Spleen (tissue), 11 donors: ENCODE measurements around the gene COL4A1. TPM values are rescaled to one million over a fixed set of nuclear protein-coding genes. Genes with fewer than 3 reads are reported as not detected.
A peak's percentile ranks its signal among the peaks of the same experiment; 100 is the strongest.

Experiments
- DNase-seq: peaks from one replicate; pipeline ENCODE4 v3.0.0-alpha.2; 2020
- H3K27ac ChIP-seq, 8 donors: fragments of 200-600 bp; sonication (generic) in 7 of 8; 1 replicate in 4 of 8; 2 replicates in 4 of 8; pipeline versions ENCODE4 v1.5.0 to v1.8.0; 2016 to 2021; ENCODE audit warnings: inconsistent platforms in 4 of 8, mild to moderate bottlenecking in 4 of 8, moderate library complexity in 1 of 8
- H3K27me3 ChIP-seq, 7 donors: fragments of 200-600 bp; sonication (generic) in 6 of 7; replicated peaks in 1 of 7; 1 replicate in 4 of 7; 2 replicates in 3 of 7; pipeline versions ENCODE4 v1.5.0 to v1.8.0; 2016 to 2021; ENCODE audit warnings: inconsistent platforms in 3 of 7, mild to moderate bottlenecking in 1 of 7
- H3K36me3 ChIP-seq, 6 donors: fragments of 200-600 bp; sonication (generic) in 5 of 6; 1 replicate in 4 of 6; 2 replicates in 2 of 6; pipeline versions ENCODE4 v1.5.0 to v1.8.0; 2016 to 2021; ENCODE audit warnings: inconsistent platforms in 2 of 6
- H3K4me1 ChIP-seq, 6 donors: fragments of 200-600 bp; sonication (generic) in 5 of 6; 1 replicate in 3 of 6; 2 replicates in 3 of 6; pipeline versions ENCODE4 v1.5.0 to v1.8.0; 2016 to 2021; ENCODE audit warnings: inconsistent platforms in 3 of 6
- H3K4me3 ChIP-seq, 8 donors: fragments of 200-600 bp; sonication (generic) in 7 of 8; 1 replicate in 4 of 8; 2 replicates in 4 of 8; pipeline versions ENCODE4 v1.5.0 to v1.8.0; 2016 to 2021; ENCODE audit warnings: inconsistent platforms in 4 of 8, mild to moderate bottlenecking in 4 of 8, moderate library complexity in 2 of 8
- H3K9me3 ChIP-seq, 8 donors: fragments of 200-600 bp; sonication (generic) in 7 of 8; 1 replicate in 4 of 8; 2 replicates in 4 of 8; pipeline versions ENCODE4 v1.5.0 to v1.8.0; 2016 to 2021; ENCODE audit warnings: inconsistent platforms in 4 of 8
- CTCF ChIP-seq, 11 experiments: fragments of 200-600 bp in 7 of 11; fragments of 450-650 bp in 4 of 11; sonication (generic) in 4 of 11; IDR thresholded peaks in 8 of 11; conservative IDR thresholded peaks in 3 of 11; 1 replicate in 7 of 11; 2 replicates in 4 of 11; pipeline versions ENCODE4 v1.4.0 to v1.8.0; 2016 to 2021; ENCODE audit warnings: antibody characterized with exemption in 11 of 11, inconsistent platforms in 4 of 11, mild to moderate bottlenecking in 1 of 11
- POLR2A ChIP-seq, 3 donors: fragments of 450-650 bp; IDR thresholded peaks; one replicate each; pipeline ENCODE4 v1.5.1; 2017; ENCODE audit warnings: antibody characterized with exemption in 3 of 3, mild to moderate bottlenecking in 1 of 3
- POLR2AphosphoS5 ChIP-seq, 3 donors: sonication (generic); formaldehyde crosslinking; IDR thresholded peaks; one replicate each; pipeline ENCODE4 v1.5.1; 2017; ENCODE audit warnings: antibody characterized with exemption in 3 of 3
- WGBS, 5 donors: extraction: QIAGEN DNeasy Blood & Tissue Kit in 3 of 5; methylation state at CpG; one replicate each; pipeline versions ENCODE4 v1.1.5 to v1.1.7; 2013 to 2018; 5-methylcytosine and 5-hydroxymethylcytosine counted together
- intact Hi-C: fragments of 100-400 bp; cut with DNase I; formaldehyde crosslinking; loops from one replicate; pipeline ENCODE4 v1.15.0; 2023; ENCODE audit warnings: low total_unique reads
- polyA plus RNA-seq, 3 donors: library from polyadenylated mRNA; stranded (reverse); fragments of 200-250 nt; gene quantifications; one replicate each; pipeline ENCODE4 v1.2.1, GENCODE V29; 2013
- total RNA-seq, 7 donors: library from RNA; depleted of rRNA in 3 of 7; stranded (reverse); fragments of >200 nt in 3 of 7; fragmentation: NEBNext Ultra II Directional in 4 of 7; extraction: Animal tissue kit (Norgen Biotek cat#: 25700) in 4 of 7; gene quantifications; one replicate each; pipeline versions ENCODE4 v1.1.0 to v1.2.1, GENCODE V29; 2016 to 2021
- donor health status: healthy with polysubstance abuse.
- donor health status: DM: no; HTN: no; CAD: no; lungs with moderate emphysema.
- donor health status: DM: no; HTN: no; CAD: no.
- donor health status: Bipolar disorder and iron deficiency.
- donor health status: healthy.
- donor health status: DM: no; HTN: no; CAD: no.
- donor health status: DM: yes; HTN: yes; CAD: no.

Gene COL4A1
- total and polyA plus RNA-seq, 10 donors, result 37.9 to 959 (median 340) TPM

GRCh38 chr13:110290826-110291225, 16.1 kb downstream of the COL4A1 start:
- WGBS, 5 donors, result 78 to 84% (median 79%) methylated on average over 13 to 15 of the region's 15 CpGs
- peak overlapping the region in 1 of 8 donors; percentile 26 for H3K27ac ChIP-seq
- no peak overlapping the region for H3K4me3 ChIP-seq
- H3K36me3 ChIP-seq, result peaks cover 0 to 12% (median 0%) of the 10 kb centered on the region in 6 donors
- H3K9me3 ChIP-seq, result no peaks in the 10 kb centered on the region
- no peaks in the 10 kb centered on the region for H3K27me3 ChIP-seq
- intact Hi-C loops, result no loop called here
- peaks cover 18 to 73% (median 42%) of the 10 kb centered on the region in 6 donors for H3K4me1 ChIP-seq
- TF ChIP-seq POLR2AphosphoS5 (IDR thresholded peaks at IDR 0.05) (peak in 1 of 3 donors; percentile 49), CTCF (IDR thresholded peaks at IDR 0.05 in 8 of 11, conservative IDR thresholded peaks at IDR 0.05 in 3 of 11) (no peak)
- DNase-seq, result no peak

- Histone ChIP-seq H3K36me3 (peaks cover 0 to 12% (median 0%) of the 10 kb centered on the region in 6 donors), H3K4me3 (no peak overlapping the region), H3K9me3 (no peaks in the 10 kb centered on the region), H3K27ac (peak overlapping the region in 1 of 8 donors; percentile 6), H3K27me3 (no peaks in the 10 kb centered on the region), H3K4me1 (peaks cover 18 to 70% (median 40%) of the 10 kb centered on the region in 6 donors)
- intact Hi-C loops, result no loop called here
- 88 to 93% (median 90%) methylated on average over 10 of the region's 10 CpGs for WGBS, 5 donors
- no peak for DNase-seq
- TF ChIP-seq CTCF (IDR thresholded peaks at IDR 0.05 in 8 of 11, conservative IDR thresholded peaks at IDR 0.05 in 3 of 11), result no peak
- TF ChIP-seq POLR2A (IDR thresholded peaks at IDR 0.05), result no peak
- no peak for TF ChIP-seq POLR2AphosphoS5 (IDR thresholded peaks at IDR 0.05)
These were observed 16.8 kb downstream of the COL4A1 start for GRCh38 chr13:110290153-110290552.

- Histone ChIP-seq H3K27me3 (no peaks in the 10 kb centered on the region), H3K9me3 (no peaks in the 10 kb centered on the region), H3K27ac (peak overlapping the region in 1 of 8 donors; percentile 6), H3K4me1 (peaks cover 18 to 67% (median 39%) of the 10 kb centered on the region in 6 donors), H3K36me3 (peaks cover 0 to 12% (median 0%) of the 10 kb centered on the region in 6 donors), H3K4me3 (no peak overlapping the region)
- no peak for TF ChIP-seq CTCF (IDR thresholded peaks at IDR 0.05 in 8 of 11, conservative IDR thresholded peaks at IDR 0.05 in 3 of 11)
- TF ChIP-seq POLR2A (IDR thresholded peaks at IDR 0.05), result no peak
- no peak for TF ChIP-seq POLR2AphosphoS5 (IDR thresholded peaks at IDR 0.05)
- no peak for DNase-seq
- 81 to 93% (median 89%) methylated on average over 11 of the region's 11 CpGs for WGBS, 5 donors
- intact Hi-C loops, result no loop called here
These were observed 17.3 kb downstream of the COL4A1 start for GRCh38 chr13:110289661-110290060.

- H3K9me3 ChIP-seq, result no peaks in the 10 kb centered on the region
- H3K27me3 ChIP-seq, result no peaks in the 10 kb centered on the region
- peaks cover 0 to 12% (median 0%) of the 10 kb centered on the region in 6 donors for H3K36me3 ChIP-seq
- no peak for DNase-seq
- TF ChIP-seq CTCF (IDR thresholded peaks at IDR 0.05 in 8 of 11, conservative IDR thresholded peaks at IDR 0.05 in 3 of 11) (no peak), POLR2A (IDR thresholded peaks at IDR 0.05) (no peak), POLR2AphosphoS5 (IDR thresholded peaks at IDR 0.05) (no peak)
- H3K4me1 ChIP-seq, result peaks cover 17 to 63% (median 36%) of the 10 kb centered on the region in 6 donors
- intact Hi-C loops, result no loop called here
- 82 to 90% (median 85%) methylated on average over 5 to 9 of the region's 9 CpGs for WGBS, 5 donors
- H3K27ac ChIP-seq, result no peak overlapping the region
- no peak overlapping the region for H3K4me3 ChIP-seq
These were observed 17.8 kb downstream of the COL4A1 start for GRCh38 chr13:110289174-110289573.
